Upper lobe of left lung (tissue), 4 donors: ENCODE measurements around the gene ATF6.

Experiments used
- CTCF ChIP-seq, 6 experiments: fragments of 450-650 bp in 4 of 6; fragments of 200-600 bp in 2 of 6; sonication (generic) in 2 of 6; IDR thresholded peaks; one replicate each; pipeline ENCODE4 v1.5.1; 2016 to 2019; ENCODE audit warnings: antibody characterized with exemption in 6 of 6
- POLR2AphosphoS5 ChIP-seq, 2 donors: sonication (generic); formaldehyde crosslinking; IDR thresholded peaks; one replicate each; pipeline ENCODE4 v1.5.1; 2017; ENCODE audit warnings: antibody characterized with exemption in 2 of 2

GRCh38 chr1:161886589-161886988 is 120.5 kb downstream of the ATF6 start:
- no peak for TF ChIP-seq CTCF (IDR thresholded peaks at IDR 0.05)
- TF ChIP-seq POLR2AphosphoS5 (IDR thresholded peaks at IDR 0.05): no peak
